Measurements from ENCODE around the gene DCLRE1A. TPM values are rescaled to one million over a fixed set of nuclear protein-coding genes. Genes with fewer than 3 reads are reported as not detected.

The DCLRE1A gene
- 17.9 TPM for polyA plus RNA-seq (ENCODE audit: insufficient read length)
- long read RNA-seq, donor 1, full-length matches to known transcripts: 2 of 2 reads
- long read RNA-seq, donor 1, partial matches to known transcripts: 0 of 2 reads
- long read RNA-seq, donor 1, other reads (novel, unspliced or antisense): 0 of 2 reads
- long read RNA-seq, donor 2: 0 reads
- long read RNA-seq, donor 3, full-length matches to known transcripts: 1 of 1 reads
- long read RNA-seq, donor 3, partial matches to known transcripts: 0 of 1 reads
- long read RNA-seq, donor 3, other reads (novel, unspliced or antisense): 0 of 1 reads
- long read RNA-seq, donor 4: 0 reads
- long read RNA-seq, donor 5, full-length matches to known transcripts: 1 of 1 reads
- long read RNA-seq, donor 5, partial matches to known transcripts: 0 of 1 reads
- long read RNA-seq, donor 5, other reads (novel, unspliced or antisense): 0 of 1 reads
- long read RNA-seq, donor 6: 0 reads
- long read RNA-seq, donor 7, full-length matches to known transcripts: 3 of 3 reads
- long read RNA-seq, donor 7, partial matches to known transcripts: 0 of 3 reads
- long read RNA-seq, donor 7, other reads (novel, unspliced or antisense): 0 of 3 reads
- long read RNA-seq, donor 8, full-length matches to known transcripts: 1 of 1 reads
- long read RNA-seq, donor 8, partial matches to known transcripts: 0 of 1 reads
- long read RNA-seq, donor 8, other reads (novel, unspliced or antisense): 0 of 1 reads

DNA sequence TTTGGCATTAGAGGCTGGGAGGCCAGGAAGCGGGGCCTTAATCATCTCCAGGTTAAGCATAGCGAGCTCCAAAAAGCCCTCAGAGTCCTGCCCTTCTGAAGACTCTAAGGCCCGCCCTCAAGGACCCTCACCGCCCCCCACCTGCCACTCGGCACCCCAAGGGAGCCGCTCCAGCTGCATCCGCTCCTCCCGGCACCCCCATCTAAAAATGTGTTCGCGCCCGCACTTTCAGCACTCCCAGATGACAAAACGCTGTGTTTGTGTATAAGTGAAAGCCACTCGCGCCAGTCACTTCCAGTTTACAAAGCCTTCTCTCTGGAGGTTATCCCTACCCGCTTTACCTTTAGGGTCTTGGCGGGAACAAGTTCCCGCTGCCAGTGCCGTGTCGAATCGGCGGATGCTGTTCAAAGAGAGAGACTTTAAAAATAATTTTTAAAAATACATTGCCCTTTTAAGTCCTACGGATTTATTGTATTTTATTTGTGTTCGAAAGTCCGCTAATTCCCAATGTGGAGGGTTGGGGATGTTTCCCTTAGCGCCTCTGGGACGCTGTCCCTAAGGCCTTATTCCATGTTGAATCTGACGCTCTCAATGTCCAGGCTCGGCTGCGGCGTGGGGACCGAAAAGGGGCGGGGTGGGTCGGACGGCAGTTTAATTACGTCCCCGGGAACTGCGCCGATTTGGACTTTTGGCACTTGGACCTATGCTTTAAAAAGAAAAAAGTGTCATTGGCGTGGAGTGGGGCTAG lies at the start of gene DCLRE1A, which contains the start of gene NHLRC2:
TSS of gene DCLRE1A (minus strand) at position 70 of the 748 bp plus-strand sequence. CDS start 900 bp downstream, outside the sequence.
TSS of gene NHLRC2 (plus strand) at position 649 of the 748 bp plus-strand sequence. CDS start 212 bp downstream, outside the sequence.
- DNase-seq: peak; percentile 87

DNA sequence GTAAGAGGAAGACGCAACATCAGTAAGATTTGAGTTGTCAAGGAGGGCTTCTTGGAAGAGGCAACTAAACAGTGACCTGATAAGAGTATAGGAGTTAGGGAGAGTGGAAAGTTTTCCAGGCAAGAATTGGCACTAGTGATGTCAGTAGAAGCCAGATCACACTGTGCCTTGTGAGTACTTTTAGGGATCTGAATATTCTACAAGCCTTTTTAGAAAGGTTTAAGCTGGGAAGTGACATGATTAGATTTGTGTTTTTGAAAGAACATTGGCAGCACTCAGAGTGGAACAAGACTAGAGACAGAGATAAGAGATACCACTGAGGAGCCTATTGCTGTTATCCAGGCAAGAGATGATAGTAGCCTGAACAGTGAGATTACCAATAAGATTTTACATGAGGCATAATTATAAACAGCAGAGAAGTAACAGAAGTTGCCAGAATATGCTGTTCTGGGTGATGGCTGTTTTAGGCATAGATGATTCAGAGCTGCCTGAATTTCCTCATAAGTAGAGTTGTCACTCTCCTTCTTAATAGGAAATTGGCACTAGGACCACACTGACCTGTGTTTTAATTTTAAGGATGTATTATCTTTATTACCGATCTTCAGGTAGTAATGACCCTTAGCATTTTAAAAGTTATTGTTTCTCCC lies 46.2 kb upstream of the DCLRE1A start:
- no peak for DNase-seq

DNA sequence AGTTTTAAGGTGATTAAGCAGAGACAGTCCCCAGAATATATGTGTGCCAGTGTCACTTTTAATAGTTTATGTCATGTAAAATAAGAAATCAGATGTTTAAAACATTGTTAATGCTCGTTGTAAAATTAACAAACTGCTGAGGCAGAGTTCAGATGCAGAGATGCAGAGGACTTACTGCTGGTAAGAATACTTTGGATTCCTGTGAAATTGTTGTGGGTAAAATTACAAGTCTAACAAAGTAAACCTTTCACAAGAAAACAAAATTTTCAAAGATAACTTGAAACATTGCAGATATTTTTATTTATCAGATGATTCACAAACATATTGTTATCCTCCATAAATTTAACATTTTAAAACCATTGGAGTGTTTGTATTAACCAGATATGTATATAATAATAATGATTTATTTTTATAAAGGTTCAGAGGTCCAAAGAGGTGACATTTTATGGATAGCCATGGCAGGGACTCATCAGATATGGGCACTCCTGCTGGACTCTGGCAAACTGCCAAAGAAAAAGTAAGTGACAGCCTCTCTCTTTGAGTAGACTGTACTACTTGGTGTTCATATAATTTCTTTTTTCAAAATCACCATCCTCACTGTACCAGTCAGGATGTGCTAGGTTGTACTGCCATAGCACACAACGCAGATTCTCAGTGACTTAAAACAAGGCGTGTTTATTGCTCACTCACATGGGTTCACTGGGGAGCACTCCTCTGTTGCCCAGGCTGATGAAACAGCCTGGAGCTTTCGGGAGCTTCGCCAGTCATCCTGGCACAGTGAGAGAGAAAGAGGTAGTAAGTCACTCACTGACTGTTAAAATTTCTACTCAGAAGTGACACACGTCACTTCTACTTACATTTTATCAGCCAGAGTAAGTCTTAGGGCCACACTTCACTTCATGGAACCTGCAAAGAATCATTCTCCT lies 44.1 kb upstream of the DCLRE1A start:
- no peak for DNase-seq

DNA sequence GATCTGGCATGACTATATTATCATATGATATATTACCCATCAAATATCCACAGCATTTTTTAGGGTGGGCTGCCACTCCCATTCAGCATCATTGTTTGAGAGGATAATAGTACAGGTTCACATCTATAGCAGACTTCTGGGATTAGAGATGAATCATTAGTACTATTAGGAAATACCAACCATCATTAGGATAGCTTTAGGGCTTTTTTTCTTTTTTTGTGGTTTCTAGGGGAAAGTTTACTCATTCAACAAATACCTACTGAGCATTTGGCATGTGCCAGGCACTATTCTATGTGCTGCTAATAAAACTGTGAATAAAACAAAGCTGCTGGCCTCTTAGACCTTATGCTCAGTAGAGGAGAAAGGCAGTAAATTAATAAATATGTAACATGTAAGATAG lies 41.1 kb upstream of the DCLRE1A start:
- no peak for DNase-seq

DNA sequence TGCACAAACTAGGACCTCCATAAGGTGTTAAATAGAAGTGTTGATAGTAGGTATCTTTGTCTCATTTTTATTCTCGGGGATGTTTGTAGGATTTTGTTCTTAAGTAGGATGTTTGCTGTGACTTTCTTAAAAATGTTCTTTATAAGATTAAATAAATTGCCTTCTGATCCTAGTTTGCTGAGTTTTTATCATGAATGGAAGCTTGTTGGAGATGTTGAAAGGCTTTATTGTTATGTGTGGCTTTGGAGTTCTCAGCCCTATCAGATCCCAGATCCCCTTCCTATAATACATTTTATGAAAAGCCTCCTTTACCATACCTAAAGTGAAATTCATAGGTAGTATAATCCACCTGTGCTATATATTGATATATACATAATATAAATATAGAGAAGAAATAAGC lies 40.7 kb upstream of the DCLRE1A start:
- no peak for DNase-seq

DNA sequence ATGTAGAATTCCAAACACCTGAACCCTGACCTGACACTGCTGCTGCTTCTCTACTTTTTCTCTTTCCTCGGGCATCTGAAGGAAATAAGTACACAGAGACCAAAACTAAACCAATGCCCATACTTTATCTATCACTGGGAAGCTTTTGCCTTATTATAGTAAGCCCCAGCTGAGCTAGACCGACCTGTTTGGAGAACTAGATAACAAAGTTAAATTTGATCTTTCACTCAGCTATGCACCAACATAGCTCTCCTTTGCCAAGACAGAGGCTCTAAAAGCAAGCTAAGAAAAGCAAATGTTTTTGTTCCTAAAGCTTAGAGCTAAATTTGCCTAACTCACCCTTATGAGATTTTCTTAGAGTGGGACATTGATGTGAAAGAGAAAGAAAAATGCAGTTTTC lies 39.7 kb upstream of the DCLRE1A start:
- DNase-seq: no peak

DNA sequence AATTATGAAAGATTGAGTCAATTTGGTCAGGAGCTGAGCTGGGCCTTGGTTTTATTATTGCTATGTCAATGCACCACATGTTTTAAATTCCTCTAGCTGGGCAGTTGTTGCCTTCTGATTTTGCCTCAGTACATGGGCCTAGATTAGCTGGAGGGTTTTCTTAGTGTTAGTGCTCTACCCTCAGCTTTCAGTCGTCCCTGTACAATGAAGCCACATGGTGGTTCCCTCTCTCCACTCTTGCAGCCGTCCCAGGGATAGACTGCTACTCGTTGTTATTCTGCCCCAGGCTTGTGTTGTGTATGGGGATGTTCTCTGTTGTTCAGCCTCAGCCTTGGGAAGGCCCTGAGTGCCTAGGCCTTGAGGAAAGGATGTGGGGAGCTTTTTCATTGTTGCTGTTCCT lies 37.6 kb upstream of the DCLRE1A start:
- DNase-seq: no peak

DNA sequence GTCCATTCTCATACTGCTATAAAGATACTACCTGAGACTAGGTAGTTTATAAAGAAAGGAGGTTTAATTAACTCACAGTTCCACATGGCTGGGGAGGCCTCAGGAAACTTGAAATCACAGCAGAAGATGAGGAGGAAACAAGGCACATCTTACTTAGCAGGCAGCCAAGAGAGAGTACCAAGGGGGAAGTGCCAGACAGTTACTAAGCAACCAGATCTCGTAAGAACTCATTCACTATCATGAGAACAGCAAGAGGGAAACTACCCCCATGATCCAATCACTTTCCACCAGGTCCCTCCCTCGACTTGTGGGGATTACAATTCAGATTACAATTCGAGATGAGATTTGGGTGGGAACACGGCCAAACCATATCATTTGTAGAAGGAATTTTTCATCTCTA lies 36.9 kb upstream of the DCLRE1A start:
- no peak for DNase-seq

DNA sequence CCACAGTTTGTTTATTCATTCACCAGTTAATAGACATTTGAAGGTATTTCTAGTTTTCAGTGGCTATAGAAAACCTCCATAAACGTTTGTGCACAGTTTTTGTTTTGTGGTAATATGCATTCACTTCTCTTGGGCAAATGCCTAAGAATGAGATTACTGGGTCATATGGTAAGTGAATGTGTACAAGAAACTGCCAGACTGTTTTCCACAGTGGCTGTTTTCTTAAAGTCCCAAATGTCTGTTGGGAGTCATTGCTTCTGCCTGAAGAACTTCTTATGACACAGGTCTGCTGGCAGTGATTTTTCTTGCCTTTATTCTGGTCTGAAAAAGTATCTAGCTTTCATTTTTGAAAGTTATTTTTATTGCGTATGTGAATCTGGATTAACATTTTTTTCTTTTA lies 36.0 kb upstream of the DCLRE1A start:
- no peak for DNase-seq

DNA sequence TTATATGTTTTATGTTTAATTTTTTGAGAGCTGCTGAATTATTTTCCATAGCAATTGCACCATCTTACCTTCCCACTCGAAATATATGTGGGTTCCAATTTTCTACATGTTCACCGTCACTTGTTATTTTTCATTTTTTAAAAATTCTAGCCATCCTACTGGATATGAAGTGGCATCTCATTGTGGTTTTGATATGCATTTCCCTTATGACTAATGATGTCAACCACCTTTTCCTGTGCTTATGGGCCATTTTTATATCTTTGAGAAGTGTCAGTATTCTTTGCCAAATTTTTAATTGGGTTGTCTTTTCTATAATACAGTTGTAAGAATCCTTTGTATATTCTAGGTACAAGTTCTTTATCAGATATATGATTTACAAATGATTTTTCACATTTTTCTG lies 28.4 kb upstream of the DCLRE1A start:
- no peak for DNase-seq

DNA sequence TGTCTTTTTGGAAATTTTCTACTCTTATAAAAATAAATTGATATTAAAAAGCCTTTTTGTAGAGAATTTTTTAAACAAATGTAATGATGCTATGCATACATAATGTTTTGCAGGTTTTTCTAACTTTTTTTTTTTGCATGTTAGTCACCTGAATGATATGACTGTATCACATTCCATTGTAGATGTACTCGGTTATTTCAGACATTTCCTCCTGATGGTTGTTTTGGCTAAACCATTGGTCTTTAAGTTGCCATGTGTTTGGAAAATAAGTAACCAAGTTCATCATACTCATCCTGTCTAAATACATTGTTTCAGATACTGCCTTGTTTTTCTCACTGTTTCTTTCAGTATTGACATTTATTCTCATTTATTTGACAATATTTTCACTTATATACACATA lies 26.4 kb upstream of the DCLRE1A start:
- DNase-seq: no peak

DNA sequence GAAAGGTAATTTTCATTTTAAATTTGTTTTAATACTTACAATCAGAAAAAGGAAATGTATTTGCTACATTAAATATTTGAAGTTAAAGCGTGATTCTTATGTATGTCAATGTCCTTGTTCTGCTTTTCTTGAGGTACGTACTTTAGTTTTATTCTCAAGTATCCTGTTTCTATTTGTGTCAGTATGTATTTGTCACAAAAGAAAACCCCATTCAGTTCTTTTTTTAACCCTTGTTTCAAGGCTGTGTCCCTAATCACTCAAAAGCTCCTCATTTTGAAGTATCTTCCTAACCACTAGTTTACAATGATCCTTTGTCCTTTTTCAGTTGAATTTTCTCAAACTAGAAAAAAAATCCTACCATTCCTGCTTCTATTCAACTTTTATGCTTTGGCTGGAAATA lies 25.8 kb upstream of the DCLRE1A start:
- no peak for DNase-seq

DNA sequence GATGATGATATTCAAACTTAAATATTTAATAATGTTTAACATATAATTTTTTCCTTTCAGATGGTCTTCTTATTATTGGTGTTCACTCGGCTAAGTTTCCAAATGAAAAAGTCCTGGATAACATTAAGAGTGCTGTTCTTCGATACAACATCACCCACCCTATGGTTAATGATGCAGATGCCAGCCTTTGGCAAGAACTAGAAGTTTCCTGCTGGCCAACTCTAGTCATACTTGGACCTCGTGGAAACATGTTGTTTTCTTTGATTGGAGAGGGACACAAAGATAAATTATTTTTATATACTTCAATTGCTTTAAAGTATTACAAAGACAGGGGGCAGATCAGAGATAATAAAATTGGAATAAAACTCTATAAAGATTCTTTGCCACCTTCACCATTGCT lies 22.6 kb upstream of the DCLRE1A start:
- no peak for DNase-seq

DNA sequence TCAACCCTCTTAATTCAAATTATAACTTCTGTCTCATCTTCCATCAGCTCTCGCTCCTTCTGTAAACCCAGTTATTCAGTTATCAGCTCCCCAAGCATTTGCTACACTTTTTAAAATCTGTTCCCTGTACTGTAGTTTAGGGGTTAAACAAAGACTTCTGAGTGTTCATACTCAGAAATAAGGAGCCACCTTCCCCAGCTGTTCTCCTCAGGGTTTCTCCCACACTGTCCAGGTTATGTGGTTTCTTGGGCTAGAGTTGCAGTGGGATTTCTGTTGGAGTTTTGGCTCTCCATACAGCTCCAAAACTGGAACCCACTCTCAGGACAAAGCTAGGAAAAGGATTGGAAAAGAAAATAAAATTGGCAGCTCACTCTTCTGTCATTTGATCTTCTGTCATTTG lies 21.3 kb upstream of the DCLRE1A start:
- DNase-seq: no peak

DNA sequence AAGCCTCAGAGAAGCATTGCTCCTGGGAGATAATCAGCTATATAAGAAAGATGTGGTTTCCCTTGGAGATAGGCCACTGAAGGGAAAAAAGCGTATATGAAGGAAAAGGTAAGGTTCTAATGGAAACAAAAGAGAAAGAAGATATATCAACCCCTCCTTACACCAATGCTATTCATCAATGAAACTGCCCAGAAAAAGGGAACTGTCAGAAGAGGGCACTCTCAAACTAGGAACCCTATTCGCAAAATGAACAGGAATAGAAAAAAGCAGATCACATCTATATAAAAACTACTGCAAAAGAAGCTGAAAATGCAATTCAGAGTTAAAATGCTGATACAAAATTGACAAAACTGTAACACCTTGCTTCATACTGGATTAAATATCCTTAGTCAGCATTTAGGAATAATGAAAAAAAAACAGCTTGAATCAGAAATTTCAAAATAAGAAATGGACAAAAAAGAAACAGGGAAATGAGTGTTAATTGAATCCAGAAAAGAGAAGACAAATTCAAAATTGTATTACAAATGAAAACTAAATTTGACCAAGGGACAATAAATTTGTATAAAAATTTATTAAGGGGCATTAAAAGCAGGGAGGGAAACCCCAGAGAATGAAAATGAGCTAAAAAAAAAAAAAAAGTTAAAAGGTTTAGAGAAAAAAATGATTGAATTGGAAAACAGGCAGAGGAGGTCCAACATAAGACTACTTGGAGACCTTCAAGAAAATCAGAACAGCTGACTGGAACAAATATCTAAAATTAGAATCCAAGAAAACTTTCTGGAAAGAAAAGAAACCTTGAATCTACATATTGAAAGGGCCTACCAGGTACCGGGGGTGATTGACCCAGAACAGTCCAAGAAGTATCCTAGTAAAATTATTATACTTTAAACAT lies 18.5 kb upstream of the DCLRE1A start:
- no peak for DNase-seq

DNA sequence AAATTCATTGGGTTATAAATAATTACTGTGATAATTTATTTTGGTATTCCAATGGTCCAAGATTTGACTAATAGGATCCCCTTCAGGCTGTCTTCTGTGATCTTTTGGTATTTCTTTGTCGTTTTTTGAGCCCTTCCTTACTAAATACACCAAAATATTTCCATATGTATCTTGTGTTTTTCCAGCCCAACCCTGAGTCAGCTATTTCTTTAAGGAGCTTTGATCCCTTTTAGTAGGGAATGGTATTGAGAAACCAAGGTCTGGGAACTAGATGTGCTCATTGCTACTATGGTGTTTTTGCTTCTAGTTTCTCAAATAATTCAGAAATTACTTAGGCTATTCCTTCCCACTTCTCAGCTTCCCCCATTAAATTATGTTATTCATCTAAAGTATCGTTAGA lies 15.9 kb upstream of the DCLRE1A start:
- DNase-seq: no peak

DNA sequence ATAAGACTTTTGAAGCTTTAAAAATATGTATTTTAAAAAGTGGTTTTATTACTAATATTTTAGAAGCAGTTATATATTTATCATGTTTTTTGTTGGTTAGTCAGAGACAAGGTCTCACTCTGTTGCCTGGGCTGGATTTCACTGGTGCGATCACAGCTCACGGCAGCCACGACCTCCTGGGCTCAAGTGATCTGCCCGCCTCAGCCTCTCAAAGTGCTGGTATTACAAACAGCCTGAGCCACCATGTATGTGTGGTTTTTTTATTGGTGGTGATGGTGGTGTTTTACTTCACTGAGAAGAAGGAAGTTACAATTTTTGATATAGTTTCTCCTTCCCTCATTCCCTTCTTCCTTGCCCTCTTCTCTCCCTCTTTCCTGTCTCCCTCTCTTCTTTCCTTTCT lies 14.0 kb upstream of the DCLRE1A start:
- no peak for DNase-seq

DNA sequence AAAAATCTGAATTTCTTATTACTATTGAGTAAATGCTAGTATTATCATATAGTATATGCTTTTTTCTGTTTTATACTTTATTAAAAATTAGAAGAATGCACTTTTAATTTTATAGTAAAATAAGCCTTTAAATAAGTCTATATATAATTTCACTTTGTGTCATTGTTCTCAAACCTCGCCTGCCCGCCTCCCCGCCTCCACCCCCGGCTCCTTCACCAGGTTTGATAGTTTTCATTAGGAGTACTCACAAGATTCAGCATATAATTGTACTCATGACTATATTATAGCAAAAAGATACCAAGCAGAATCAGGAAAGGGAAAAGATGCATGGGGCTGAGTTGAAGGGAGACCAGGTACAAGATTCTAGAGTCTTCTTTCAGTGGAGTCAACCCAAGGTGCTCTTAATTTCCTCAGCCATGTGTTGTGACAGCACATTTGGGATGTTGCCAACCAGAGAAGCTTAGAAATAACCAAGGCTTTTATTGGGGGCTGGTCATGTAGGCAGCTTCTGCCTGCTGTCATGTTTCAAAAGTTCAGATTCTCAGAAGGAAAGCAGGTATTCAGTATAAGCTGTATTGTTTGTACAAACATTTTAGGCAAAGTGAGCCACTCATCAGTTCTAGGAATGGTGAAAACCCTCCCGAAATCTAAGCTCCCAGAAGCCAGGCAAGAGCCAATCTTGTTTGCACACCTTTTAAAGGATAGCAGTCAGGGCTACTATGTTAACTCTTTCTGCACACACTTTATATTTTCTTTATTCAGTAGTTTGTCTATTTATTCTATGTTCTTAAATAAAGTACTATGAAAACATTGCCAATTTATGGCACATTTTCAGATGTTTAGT lies 12.9 kb upstream of the DCLRE1A start:
- no peak for DNase-seq

DNA sequence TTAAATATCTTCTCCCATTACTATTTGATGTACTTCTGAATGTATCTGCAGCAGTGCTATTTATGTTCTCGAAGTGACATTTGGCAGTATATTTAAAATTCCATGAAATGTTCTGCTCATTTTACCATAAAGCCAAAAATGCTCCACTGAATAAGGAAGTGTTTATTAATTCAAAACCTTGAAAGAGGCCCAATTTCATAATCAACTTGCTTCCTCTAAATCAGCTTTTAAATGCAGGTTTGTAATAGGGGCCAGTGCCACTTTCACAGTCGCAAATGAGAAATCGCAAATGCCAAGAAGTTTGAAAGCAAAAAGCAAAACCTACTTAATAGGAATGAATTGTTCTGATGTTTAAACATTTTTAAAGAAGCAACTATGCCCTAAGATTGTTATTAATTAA lies 12.0 kb upstream of the DCLRE1A start:
- no peak for DNase-seq

Data from left kidney (tissue), 8 donors.